ENCODE data around the gene PROM1.

The PROM1 gene

GRCh38 chr4:16083241-16084191, at the start of gene PROM1:
TSS of gene PROM1 (minus strand) at chr4:16084023. CDS start at chr4:16075906, 8,117 bp downstream.
- DNase-seq, result no peak

DNA sequence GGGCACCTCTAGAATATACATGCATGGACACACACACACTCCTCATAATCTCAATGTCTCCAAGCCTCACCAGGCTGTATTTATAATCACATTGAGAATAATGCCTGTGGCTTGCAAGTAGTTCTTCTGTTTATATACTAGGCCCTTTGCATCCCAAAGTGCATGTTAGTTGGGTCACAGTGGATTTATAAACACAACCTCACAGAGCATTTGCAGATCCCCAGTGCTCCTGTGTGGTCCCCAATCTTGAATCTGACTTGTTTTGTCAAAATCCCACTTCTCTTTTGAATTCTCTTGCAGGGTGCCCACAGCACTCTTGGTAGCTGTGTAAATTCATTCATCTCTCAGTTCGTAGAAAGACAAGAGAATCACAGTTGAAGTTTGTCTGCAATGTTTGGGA, 49.6 kb upstream of the PROM1 start:
- no peak for DNase-seq

GRCh38 chr4:16131293-16131692, 47.5 kb upstream of the PROM1 start:
- no peak for DNase-seq

DNA sequence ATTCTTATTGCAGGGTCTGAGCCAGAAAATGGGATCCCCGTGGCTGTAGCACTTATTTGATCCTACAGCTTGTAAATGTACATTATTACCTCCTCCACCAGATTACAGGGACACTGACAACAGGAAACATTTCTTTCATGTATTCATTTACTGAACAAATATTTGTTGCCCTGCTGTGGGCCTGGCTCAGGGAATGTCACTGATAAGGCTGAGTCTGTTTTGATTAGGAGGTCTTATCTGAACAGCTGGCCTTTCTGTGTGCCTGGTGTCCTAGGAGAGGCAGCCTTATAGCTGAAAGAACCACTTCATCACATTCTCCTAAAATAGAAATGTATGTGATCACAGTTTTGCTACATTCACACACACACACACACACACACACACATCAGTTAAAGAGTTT, 45.5 kb upstream of the PROM1 start:
- no peak for DNase-seq

DNA sequence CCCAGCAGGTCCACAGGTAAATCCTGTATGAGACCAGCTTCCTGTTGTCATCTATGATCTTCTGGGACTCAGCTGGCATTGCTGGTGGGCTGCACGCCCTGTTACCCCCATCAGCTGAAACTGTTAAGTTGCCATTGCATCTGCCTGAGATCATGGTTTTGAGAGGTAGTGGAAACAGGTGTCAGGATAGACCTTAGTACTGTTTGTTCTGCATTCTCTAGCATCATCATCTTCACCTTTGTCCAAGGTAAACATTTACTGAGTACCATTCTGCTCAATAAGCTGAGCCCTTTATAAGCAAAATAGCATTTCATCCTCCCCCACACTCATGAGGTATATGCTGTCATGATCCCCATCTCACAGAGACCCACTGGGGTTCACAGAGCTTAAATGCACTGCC, 42.9 kb upstream of the PROM1 start:
- DNase-seq, result no peak

- DNase-seq, result no peak
These were observed 42.0 kb upstream of the PROM1 start for GRCh38 chr4:16125571-16126445.

- DNase-seq, result no peak
These were observed 40.4 kb upstream of the PROM1 start for GRCh38 chr4:16124232-16124631.

DNA sequence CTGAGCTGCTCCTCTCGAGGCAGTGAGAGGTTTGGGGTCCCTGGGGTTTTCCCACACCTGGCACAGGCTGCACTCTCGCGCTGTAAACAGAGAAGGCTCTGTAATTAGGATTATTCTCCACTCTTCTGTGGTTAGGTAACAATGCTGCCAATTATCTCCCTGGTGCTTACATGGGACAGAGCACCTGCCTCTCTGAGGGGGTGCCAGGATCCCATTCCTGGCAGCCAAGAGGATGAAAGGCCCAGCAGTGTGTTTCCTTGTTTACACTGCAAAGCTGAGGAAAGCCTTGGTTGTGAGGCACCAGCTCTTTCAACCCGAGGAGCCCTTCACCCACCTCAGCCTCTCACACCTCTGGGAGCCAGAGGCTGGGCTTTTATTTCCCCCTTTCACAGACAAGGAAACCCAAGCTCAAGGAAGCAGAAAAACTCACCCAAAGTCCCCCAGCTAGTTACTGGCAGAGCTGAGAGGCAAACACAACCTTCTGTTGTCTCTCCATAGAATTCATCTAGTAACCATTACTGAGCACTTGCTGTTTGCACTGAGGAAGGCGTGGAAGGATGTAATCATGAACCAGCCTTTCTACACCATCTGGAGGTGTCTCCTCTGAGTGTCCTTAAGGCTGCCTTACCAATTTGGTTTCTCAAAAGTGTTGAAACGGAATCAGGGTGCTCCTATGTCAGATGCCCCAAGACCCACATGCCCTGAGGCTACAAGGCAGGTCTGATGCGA, 39.7 kb upstream of the PROM1 start:
- no peak for DNase-seq

DNA sequence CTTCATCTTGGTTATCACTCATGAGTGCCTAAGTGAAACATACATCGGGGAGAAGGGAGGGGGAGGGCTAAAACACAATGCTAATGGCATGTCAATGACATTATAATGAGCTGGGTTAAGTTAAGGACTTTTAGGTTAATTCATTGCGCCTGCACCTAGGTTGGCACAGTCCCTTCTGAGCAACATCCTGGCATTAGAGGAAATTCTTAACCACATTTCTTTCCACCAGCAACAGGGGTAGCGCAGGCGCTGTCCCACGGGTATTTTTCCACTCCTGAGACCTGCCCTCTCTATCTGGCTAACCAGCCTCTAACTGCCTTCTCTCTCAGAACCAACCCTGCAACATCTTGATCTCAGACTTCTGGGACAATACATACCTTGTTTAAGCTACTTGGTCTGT, 39.0 kb upstream of the PROM1 start:
- DNase-seq, result peak in 1 of 2 donors; percentile 9

DNA sequence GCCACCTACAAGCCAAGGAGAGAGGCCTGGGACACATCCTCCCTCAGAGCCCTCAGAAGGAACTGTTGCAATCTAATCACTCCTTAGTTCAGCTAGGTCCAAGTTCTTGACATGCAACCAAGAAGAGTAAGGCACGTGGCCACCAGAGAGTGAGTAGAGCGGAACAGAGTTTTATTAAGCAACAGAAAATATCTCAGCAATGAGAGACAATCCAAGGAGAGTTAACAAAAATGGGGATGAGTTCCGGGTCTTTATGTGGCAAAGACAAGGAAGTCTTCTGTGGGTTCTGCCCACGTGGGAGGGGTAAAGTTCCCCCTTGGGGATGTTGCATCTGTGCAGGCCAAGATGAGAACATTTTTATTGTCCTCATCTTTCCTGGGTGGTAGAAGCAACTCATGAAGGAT, 38.5 kb upstream of the PROM1 start:
- no peak for DNase-seq

DNA sequence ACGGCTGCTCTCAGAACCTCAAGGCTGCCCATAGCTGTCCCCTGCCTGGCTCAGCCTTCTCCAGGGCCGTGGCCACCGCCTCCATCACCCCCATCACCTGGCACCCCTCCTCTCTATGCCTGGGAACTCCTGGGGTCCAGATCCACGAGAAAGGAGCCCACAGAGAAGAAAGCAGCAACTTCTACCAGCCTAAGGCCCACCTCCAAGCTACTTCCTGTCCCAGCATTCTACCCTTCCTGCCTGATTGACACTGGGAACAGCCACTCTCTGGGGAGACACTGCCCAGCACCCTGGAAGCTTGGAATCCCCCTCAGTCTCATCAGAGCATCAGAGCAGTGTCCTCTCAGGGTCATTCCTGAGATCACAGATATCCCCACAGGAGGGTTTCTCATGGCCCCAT, 36.9 kb upstream of the PROM1 start:
- no peak for DNase-seq

- DNase-seq, result no peak
These were observed 36.2 kb upstream of the PROM1 start for GRCh38 chr4:16119981-16120380.

GRCh38 chr4:16118090-16118489, 34.3 kb upstream of the PROM1 start:
- no peak for DNase-seq

DNA sequence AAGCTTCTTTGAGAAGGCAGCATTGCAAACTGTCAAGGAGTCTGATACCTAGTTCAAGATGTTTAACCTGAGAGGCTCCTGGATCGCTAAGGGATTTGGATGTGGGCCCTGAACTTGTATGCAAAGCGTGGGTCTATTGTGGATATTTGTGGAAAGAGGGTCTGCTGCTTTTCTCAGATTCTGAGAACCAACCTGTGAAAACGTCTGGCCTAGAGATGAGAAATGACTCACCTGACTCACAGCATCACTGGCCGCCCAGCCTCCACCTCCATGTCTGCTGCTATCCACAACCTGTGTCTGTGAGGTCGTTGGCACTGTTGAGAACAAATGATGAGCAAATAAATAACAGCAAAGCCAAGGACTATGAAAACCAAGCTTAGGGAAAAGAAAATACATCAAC, 33.3 kb upstream of the PROM1 start:
- DNase-seq, result no peak

DNA sequence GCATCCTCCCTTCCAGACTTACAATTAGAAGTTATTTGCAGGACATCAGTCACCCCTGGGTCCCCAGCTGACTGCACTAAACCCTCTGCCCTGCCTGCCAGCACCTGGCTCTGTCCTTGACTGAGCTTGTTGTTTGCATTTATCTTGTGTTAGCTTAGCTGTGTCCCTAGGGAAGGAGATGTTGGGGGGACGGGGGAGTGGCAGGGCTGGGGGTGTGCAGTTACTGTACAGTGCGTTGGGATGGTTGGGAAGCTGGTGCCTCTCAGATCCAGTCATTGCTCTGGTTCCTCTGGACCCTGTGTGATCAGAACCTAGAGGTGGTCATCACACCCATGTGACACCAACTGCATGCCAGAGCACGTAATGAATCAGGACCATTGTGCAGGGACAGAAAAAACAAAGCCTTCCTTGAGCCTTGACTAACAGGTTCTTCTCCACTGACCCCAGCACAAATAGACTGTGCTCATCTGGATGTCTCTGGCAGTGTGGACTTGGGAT, 32.7 kb upstream of the PROM1 start:
- no peak for DNase-seq

- no peak for DNase-seq
These were observed 32.2 kb upstream of the PROM1 start for GRCh38 chr4:16116019-16116418.

DNA sequence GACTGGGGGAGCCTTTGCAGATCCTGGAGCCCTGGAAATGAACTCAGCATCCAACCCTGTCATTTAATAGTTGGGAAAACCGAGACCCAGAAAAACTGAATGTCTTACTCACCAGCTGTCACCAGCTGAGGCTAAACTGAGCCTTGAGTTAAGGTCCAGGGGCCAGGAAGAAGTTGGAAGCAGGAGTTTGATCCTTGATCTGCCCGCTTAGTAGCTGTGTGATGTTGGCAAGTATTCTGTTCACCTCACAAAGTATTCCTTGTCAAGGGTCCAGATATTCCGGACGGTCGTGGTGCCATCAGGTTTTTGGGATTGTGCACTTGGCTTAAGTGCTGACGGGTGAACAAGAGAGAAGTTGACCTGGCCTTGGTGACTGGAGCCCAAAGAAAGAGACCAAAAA, 30.7 kb upstream of the PROM1 start:
- no peak for DNase-seq

DNA sequence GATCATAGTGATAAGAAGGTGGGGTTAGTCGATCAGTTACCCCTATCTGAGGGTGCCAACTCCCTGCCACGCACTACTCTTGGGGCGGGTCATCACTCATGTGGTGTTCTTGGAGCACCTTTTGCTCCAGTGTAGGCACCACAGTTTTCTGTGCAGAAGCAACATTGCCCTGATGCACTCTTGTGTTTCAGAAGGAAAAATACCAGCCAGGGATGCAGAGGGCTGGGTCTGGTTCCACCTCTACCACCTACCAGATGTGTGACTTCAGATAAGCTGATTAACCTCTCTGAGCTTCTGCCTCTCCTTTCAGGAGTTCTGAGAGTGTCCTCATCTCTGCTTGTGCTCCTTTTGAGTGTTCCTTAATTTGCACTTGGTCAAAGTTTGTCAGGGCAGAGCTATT, 29.9 kb upstream of the PROM1 start:
- DNase-seq, result no peak

- no peak for DNase-seq
These were observed 27.7 kb upstream of the PROM1 start for GRCh38 chr4:16111533-16111932.

DNA sequence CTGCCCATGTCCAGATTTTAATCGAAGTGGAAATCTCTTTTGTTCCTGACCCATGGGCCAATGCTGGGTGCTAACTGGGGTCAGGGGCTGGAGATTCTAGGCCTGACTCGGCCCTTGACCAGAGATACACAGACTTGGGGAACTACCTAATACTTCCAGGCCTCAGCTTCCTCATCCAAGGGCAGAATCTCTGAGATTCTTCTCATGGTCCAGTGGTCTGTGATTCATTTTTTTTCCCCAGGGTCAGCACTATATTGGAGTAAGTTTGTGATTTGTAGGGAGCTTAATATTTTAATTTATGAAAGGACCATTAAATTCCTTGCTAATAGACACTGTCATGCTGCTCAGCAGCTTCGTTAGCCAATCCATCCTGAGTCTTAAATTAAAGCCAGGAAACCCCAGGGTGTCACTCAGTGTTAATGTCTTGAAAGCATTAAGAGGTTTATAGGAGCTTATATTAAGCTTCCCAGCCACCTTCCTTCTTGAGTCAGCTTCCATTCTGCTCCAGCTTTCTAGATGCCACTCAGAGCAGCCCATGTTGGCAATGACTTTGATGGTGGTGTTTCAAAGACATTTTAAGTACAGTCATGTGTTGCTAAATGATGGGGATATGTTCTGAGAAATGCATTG, 27.0 kb upstream of the PROM1 start:
- DNase-seq, result no peak

- no peak for DNase-seq
These were observed 26.4 kb upstream of the PROM1 start for GRCh38 chr4:16110199-16110598.

GRCh38 chr4:16109256-16109655, 25.4 kb upstream of the PROM1 start:
- no peak for DNase-seq

- no peak for DNase-seq
These were observed 23.1 kb upstream of the PROM1 start for GRCh38 chr4:16106956-16107355.
